ENCODE measurements around the gene PPP1R14C.

The PPP1R14C gene

DNA sequence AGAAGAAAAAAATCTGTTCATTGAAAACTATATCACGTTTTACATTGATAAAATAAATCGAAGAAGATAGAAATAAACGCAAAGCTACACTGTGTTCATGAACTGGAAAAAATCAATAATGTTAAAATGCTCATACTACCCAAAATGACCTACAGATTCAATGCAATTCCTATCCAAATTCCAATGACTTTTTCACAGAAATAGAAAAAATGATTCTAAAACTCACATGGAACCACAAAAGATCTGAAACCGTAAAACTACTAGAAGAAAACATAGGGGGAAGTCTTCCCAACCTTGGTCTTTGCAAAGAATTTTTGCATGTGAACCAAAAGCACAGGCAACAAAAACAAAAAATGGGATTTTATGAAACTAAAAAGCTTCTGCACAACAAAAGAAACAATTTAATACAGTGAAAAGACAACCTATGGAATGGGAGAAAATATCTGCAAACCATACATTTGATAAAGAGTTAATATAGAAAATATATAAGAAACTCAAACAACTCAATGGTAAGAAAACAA lies 40.0 kb upstream of the PPP1R14C start:
- no peak for TF ChIP-seq CTCF (IDR thresholded peaks at IDR 0.05; ENCODE audit: borderline replicate concordance, insufficient read depth, low read depth, low read length)
- no peak overlapping the region for H3K4me3 ChIP-seq (ENCODE audit: low read depth, low read length)

DNA sequence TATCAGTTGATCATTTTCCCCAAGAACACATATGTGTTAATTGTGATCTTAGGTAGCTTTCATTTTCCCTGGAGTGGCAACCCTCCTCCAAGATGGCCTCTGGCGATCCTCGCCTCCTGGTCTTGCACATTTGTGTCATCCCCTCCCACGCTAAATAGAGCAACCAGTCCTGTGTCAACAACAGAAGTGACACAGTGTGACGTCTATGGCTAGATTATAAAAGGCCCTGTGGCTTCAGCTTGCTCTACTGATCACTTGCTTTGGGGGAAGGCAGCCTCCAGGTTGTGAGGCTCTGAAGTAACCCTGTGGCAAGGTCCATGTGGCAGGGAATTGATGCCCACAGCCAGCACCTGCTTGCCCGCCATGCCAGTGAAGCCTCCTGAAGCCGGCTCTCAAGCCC lies 30.6 kb upstream of the PPP1R14C start:
- no peak for TF ChIP-seq CTCF (IDR thresholded peaks at IDR 0.05; ENCODE audit: borderline replicate concordance, insufficient read depth, low read depth, low read length)

DNA sequence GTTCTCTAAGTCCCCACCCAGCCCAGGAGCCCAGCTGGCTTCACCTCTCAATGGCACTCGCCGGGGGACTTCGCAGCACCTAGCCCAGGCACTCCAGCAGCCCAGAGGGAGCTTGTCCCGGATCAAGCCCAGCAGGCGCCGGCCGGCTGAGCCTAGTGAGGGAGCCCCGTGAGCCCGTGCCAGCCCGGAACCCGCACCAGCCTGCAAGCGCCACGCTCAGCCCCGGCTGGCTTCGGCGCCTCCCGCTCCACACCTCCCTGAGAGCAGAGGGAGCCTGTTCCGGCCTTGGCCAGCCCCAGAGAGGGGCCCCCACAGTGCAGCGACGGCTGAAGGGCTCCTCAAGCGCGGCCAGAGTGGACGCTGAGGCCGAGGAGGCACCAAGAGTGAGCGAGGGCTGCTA lies 27.1 kb upstream of the PPP1R14C start:
- no peak for TF ChIP-seq CTCF (IDR thresholded peaks at IDR 0.05; ENCODE audit: borderline replicate concordance, insufficient read depth, low read depth, low read length)
- no peak overlapping the region for H3K4me3 ChIP-seq (ENCODE audit: low read depth, low read length)

More for the DNA sequence above, 30.6 kb upstream of the PPP1R14C start:
- H3K4me3 ChIP-seq (ENCODE audit: low read depth, low read length), result no peak overlapping the region

DNA sequence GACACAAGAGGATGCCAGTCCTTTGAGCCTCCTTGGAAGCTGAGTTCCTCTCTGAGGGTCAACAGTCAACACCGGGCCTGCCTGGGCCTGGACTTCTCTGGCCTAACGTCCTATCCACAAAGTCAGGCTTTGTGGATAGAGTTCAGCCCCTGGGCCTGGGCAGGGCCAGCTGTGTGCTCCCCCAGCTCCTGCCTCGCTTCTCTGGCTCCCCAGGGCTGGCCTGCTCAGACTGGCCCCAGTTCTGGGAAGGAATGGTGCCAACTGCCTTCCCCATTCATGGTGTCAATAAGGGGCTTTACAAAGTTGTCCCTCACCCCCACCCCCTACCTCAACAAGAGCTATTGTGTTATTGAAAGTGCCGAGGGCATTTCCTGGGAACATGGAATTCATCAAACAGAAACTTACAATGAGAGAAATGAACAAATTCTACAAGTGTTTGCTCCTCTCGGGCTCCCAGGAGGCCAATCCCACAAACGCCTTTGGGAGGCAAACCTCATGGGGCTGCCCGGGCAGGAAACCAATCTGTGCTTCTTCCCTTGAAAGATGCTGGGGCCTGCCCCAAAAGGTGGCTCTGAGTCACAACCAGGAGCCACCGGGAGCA lies 26.5 kb upstream of the PPP1R14C start:
- no peak overlapping the region for H3K4me3 ChIP-seq (ENCODE audit: low read depth, low read length)
- no peak for TF ChIP-seq CTCF (IDR thresholded peaks at IDR 0.05; ENCODE audit: borderline replicate concordance, insufficient read depth, low read depth, low read length)

- H3K4me3 ChIP-seq (ENCODE audit: low read depth, low read length), result no peak overlapping the region
- TF ChIP-seq CTCF (IDR thresholded peaks at IDR 0.05; ENCODE audit: borderline replicate concordance, insufficient read depth, low read depth, low read length), result no peak
Measured at GRCh38 chr6:150118203-150118602, 24.6 kb upstream of the PPP1R14C start.

GRCh38 chr6:150118627-150119026 lies 24.2 kb upstream of the PPP1R14C start:
- no peak for TF ChIP-seq CTCF (IDR thresholded peaks at IDR 0.05; ENCODE audit: borderline replicate concordance, insufficient read depth, low read depth, low read length)
- H3K4me3 ChIP-seq (ENCODE audit: low read depth, low read length), result no peak overlapping the region

- H3K4me3 ChIP-seq (ENCODE audit: low read depth, low read length), result no peak overlapping the region
- TF ChIP-seq CTCF (IDR thresholded peaks at IDR 0.05; ENCODE audit: borderline replicate concordance, insufficient read depth, low read depth, low read length), result no peak
Measured at GRCh38 chr6:150119173-150119572, 23.7 kb upstream of the PPP1R14C start.

Data from GM12875 (cell line).